ENCODE measurements around the gene PAPPA. TPM values are rescaled to one million over a fixed set of nuclear protein-coding genes. Genes with fewer than 3 reads are reported as not detected.
A peak's percentile ranks its signal among the peaks of the same experiment; 100 is the strongest.

The PAPPA gene
- total and polyA plus RNA-seq, 12 donors, result 0.22 to 23.9 (median 5.7) TPM

DNA sequence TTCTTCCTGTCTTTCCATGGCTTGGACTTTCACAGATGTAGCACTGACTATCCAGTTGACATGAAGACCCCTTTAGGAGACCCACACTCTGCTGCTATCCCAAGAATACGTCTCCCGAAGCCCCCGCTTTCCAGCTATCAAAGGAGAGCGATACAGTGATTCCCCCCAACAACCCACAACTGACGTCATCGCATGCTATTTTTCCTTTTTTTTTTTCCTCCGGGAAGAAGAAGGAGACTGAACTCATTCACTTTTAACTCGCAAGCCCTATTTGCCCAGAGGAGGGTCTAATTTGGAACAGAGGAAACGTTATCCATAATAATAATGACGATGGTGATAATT lies 2.1 kb downstream of the PAPPA start:
- no peak for TF ChIP-seq POLR2A (IDR thresholded peaks at IDR 0.05)
- TF ChIP-seq, protein P1, sequence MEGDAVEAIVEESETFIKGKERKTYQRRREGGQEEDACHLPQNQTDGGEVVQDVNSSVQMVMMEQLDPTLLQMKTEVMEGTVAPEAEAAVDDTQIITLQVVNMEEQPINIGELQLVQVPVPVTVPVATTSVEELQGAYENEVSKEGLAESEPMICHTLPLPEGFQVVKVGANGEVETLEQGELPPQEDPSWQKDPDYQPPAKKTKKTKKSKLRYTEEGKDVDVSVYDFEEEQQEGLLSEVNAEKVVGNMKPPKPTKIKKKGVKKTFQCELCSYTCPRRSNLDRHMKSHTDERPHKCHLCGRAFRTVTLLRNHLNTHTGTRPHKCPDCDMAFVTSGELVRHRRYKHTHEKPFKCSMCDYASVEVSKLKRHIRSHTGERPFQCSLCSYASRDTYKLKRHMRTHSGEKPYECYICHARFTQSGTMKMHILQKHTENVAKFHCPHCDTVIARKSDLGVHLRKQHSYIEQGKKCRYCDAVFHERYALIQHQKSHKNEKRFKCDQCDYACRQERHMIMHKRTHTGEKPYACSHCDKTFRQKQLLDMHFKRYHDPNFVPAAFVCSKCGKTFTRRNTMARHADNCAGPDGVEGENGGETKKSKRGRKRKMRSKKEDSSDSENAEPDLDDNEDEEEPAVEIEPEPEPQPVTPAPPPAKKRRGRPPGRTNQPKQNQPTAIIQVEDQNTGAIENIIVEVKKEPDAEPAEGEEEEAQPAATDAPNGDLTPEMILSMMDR (IDR thresholded peaks at IDR 0.05), result no peak
- peak overlapping the region in 1 of 4 donors; percentile 63 for H3K4me3 ChIP-seq
- DNase-seq, result no peak
- H3K4me1 ChIP-seq (replicated peaks in 1 of 2), result peaks cover 4 to 9% of the 10 kb centered on the region in 2 donors
- intact Hi-C loops (cut with DNase I), result loop anchor here (10.0 kb wide), 2 partner anchors 419 to 499 kb away; no protein-coding TSS in a partner anchor
- peaks cover 10% of the 10 kb centered on the region for H3K27me3 ChIP-seq
- H3K9me3 ChIP-seq (replicated peaks in 1 of 3), result no peaks in the 10 kb centered on the region
- H3K27ac ChIP-seq, result peak overlapping the region in 3 of 5 donors; percentile 13 to 84 (median 80)
- H3K36me3 ChIP-seq (replicated peaks in 1 of 2), result no peaks in the 10 kb centered on the region
- WGBS, 4 donors, result 5 to 18% (median 13%) methylated on average over 10 of the region's 10 CpGs

DNA sequence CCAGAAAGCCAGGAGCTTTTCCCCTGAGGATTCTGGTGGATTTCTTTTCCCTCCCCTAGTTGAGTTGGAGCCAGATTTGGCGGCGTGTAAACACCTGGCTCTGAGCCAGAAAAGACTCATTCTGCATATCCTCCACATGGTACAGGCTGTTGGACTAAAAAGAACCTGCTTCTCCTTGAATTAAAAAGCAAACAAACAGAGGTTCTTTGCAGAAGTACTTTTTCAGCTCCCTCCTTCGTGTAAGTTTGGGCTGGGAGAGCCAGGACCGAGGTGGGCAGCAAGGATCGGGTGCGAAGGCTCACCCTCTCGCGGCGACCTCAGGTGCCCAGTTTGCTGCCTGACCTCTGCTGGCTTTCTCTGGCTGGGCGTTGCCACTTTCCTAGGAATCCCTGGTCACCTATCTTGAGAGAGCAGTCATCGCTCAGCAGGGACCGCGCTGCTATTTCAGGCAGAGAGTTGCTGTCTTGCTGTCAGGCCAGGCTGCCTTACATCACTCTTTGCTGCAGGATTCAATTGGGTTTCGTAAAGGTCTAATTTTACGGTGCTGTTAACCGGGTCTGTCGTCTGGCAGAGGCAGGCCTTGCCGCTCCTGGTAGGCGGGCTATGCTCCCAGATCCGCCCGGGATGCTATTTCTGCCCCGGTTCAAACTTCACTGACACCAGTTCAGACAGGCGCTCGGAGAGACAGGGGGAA lies 3.2 kb downstream of the PAPPA start:
- intact Hi-C loops (cut with DNase I), result loop anchor here (10.0 kb wide), 2 partner anchors 418 to 498 kb away; no protein-coding TSS in a partner anchor
- peaks cover 4 to 9% of the 10 kb centered on the region in 2 donors for H3K4me1 ChIP-seq (replicated peaks in 1 of 2)
- WGBS, 4 donors, result 29 to 35% (median 31%) methylated on average over 22 to 24 of the region's 24 CpGs
- DNase-seq, result peak; percentile 18 to 77 (median 24)
- peak overlapping the region in 1 of 4 donors; percentile 39 for H3K4me3 ChIP-seq
- no peaks in the 10 kb centered on the region for H3K36me3 ChIP-seq (replicated peaks in 1 of 2)
- H3K27me3 ChIP-seq, result peaks cover 10% of the 10 kb centered on the region
- no peaks in the 10 kb centered on the region for H3K9me3 ChIP-seq (replicated peaks in 1 of 3)
- TF ChIP-seq POLR2A (IDR thresholded peaks at IDR 0.05), result no peak
- TF ChIP-seq, protein P1 (IDR thresholded peaks at IDR 0.05), result no peak
- H3K27ac ChIP-seq, result peak overlapping the region in 3 of 5 donors; percentile 26 to 82 (median 80)

- Histone ChIP-seq H3K27me3 (peaks cover 10% of the 10 kb centered on the region), H3K27ac (peak overlapping the region in 2 of 5 donors; percentile 80 to 82), H3K4me3 (peak overlapping the region in 1 of 4 donors; percentile 39), H3K36me3 (replicated peaks in 1 of 2) (no peaks in the 10 kb centered on the region), H3K9me3 (replicated peaks in 1 of 3) (no peaks in the 10 kb centered on the region), H3K4me1 (replicated peaks in 1 of 2) (peaks cover 4 to 9% of the 10 kb centered on the region in 2 donors)
- 54 to 72% (median 62%) methylated on average over 6 of the region's 6 CpGs for WGBS, 4 donors
- no peak for DNase-seq
- TF ChIP-seq, protein P1 (IDR thresholded peaks at IDR 0.05), result no peak
- TF ChIP-seq POLR2A (IDR thresholded peaks at IDR 0.05), result no peak
- intact Hi-C loops (cut with DNase I), result loop anchor here (10.0 kb wide), 2 partner anchors 417 to 497 kb away; no protein-coding TSS in a partner anchor
Observed at GRCh38 chr9:116157436-116158138, 4.0 kb downstream of the PAPPA start.

Data from adrenal gland (tissue), 12 donors.